Panc1 (cell line): Measurements from ENCODE around the gene FBXL16.

ENCODE experiments used
- POLR2AphosphoS5 ChIP-seq: IDR thresholded peaks from 2 replicates; pipeline ENCODE4 v1.6.1; 2012; ENCODE audit warnings: mild to moderate bottlenecking, low read depth, low read length, moderate library complexity
- TF ChIP-seq, protein P1 (sequence below): fragments of 450-650 bp; IDR thresholded peaks from 2 replicates; pipeline ENCODE4 v1.5.1; 2017; ENCODE audit warnings: mild to moderate bottlenecking
- TF ChIP-seq, protein P2 (sequence below), 2 experiments: IDR thresholded peaks; 2 replicates each; pipeline ENCODE4 v1.6.1; 2011 to 2012; ENCODE audit warnings: low read depth in 2 of 2, control low read depth in 1 of 2, low read length in 1 of 2, mild to moderate bottlenecking in 1 of 2, moderate library complexity in 1 of 2; ENCODE audit not compliant: insufficient read depth in 1 of 2

DNA sequence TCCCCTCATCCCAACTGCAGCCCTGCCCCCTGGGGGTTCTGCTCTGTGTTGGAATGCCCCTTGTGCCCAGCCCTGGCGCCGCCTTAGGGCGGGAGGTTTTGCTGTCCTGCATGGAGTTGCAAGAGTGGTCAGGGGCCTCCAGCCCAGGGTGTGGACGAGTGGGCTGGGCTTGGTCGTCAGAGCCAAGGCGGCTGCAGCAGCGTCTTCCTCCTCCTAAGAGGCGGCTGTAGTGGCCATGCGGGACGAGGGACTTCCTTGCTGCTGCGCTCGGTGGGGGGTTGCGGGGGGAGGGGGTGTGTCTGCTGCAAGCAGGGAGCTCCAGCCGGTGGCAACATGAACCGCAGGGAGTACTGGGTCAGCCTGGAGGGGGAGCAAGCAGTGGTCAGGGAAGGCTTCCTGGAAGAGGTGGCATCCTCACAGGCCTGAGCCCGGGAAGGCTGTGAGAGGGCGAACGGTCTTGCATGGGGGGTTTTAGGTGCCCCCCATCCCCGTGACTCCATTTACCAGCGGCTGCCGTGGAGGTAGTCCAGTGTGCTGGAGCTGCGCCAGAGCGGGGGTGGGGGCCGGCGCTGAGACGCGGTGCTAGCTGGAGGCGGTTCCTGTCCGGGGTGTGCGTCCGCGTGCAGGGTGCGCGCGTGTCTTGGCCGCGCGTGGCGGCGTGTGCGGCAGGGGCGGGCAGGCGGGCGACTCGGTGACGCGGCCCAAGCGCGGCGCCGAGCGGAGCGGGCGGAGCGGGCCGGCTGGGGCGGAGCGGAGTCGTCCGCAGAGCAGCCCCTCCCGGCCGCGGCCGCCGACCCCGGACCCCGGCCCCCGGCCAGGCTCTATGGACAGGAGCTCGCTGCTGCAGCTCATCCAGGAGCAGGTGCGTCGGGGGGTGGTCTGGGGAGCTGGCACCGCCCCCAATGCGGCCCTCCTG is 30.4 kb downstream of the FBXL16 start, which contains the start of gene RHBDL1:
- TF ChIP-seq, protein P1, sequence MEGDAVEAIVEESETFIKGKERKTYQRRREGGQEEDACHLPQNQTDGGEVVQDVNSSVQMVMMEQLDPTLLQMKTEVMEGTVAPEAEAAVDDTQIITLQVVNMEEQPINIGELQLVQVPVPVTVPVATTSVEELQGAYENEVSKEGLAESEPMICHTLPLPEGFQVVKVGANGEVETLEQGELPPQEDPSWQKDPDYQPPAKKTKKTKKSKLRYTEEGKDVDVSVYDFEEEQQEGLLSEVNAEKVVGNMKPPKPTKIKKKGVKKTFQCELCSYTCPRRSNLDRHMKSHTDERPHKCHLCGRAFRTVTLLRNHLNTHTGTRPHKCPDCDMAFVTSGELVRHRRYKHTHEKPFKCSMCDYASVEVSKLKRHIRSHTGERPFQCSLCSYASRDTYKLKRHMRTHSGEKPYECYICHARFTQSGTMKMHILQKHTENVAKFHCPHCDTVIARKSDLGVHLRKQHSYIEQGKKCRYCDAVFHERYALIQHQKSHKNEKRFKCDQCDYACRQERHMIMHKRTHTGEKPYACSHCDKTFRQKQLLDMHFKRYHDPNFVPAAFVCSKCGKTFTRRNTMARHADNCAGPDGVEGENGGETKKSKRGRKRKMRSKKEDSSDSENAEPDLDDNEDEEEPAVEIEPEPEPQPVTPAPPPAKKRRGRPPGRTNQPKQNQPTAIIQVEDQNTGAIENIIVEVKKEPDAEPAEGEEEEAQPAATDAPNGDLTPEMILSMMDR: no peak; the same call in 1 of the 2 replicates
- TF ChIP-seq, protein P2, sequence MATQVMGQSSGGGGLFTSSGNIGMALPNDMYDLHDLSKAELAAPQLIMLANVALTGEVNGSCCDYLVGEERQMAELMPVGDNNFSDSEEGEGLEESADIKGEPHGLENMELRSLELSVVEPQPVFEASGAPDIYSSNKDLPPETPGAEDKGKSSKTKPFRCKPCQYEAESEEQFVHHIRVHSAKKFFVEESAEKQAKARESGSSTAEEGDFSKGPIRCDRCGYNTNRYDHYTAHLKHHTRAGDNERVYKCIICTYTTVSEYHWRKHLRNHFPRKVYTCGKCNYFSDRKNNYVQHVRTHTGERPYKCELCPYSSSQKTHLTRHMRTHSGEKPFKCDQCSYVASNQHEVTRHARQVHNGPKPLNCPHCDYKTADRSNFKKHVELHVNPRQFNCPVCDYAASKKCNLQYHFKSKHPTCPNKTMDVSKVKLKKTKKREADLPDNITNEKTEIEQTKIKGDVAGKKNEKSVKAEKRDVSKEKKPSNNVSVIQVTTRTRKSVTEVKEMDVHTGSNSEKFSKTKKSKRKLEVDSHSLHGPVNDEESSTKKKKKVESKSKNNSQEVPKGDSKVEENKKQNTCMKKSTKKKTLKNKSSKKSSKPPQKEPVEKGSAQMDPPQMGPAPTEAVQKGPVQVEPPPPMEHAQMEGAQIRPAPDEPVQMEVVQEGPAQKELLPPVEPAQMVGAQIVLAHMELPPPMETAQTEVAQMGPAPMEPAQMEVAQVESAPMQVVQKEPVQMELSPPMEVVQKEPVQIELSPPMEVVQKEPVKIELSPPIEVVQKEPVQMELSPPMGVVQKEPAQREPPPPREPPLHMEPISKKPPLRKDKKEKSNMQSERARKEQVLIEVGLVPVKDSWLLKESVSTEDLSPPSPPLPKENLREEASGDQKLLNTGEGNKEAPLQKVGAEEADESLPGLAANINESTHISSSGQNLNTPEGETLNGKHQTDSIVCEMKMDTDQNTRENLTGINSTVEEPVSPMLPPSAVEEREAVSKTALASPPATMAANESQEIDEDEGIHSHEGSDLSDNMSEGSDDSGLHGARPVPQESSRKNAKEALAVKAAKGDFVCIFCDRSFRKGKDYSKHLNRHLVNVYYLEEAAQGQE (IDR thresholded peaks at IDR 0.05; ENCODE audit: insufficient read depth in 1 of 2, low read depth in 2 of 2, low read length in 1 of 2): no peak
- TF ChIP-seq POLR2AphosphoS5: peak; percentile 51
